Activated CD8-positive, alpha-beta memory T cell treated with anti-CD3 and anti-CD28 coated beads for 48 hours (primary cell): ENCODE measurements around the gene OR9Q1.

Experiments used
- DNase-seq, 3 experiments: peaks; one replicate each; pipeline ENCODE4 v3.0.0-alpha.2; 2020; ENCODE audit warnings: low read depth in 2 of 3, low spot score in 2 of 3

OR9Q1 gene

GRCh38 chr11:58028687-58029411, 5.2 kb downstream of the OR9Q1 start:
- no peak for DNase-seq

- no peak for DNase-seq
These were observed 7.0 kb downstream of the OR9Q1 start, which contains the start of gene OR6Q1 for GRCh38 chr11:58030653-58031052. OR6Q1 (plus strand) TSS chr11:58030953; CDS start chr11:58030953, 0 bp downstream.

DNA sequence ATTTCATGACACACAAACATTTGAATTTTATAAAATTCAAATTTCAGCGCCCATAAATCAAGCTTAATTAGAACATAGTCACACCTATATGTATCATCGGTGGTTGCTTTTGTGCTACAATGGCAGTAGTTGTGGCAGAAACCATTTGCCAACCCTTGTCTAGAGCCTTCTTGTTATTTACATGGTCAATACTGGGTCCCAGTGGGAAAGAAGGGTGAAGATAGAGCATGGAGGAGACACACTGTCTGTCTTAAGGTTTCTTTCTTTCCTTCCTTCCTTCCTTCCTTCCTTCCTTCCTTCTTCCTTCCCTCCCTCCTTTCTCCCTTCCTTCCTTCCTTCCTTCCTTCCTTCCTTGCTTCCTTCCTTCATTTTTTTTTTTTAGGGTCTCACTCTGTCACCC, 10.8 kb downstream of the OR9Q1 start:
- no peak for DNase-seq

- DNase-seq, result no peak
These were observed 15.9 kb downstream of the OR9Q1 start for GRCh38 chr11:58039589-58039988.

DNA sequence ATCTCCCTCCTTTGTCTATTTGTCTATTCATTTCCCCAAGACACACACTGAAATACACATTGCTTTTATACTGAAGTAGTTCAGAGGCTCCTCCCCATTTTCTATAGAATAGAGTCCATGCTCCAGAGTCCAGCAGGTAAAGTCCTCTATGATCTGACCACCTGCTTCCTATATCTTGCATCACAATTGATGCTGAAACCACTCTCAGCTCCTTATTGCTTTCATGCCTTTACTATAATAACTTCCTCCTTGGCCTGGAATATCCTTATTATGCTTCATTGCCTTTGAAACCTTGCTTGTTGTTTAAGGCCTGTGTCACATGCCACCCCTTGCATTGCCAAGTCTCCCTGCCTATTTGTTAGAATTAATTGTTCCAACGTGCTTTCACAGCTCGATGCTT, 19.7 kb downstream of the OR9Q1 start:
- DNase-seq, result no peak

GRCh38 chr11:58046231-58046630, 22.6 kb downstream of the OR9Q1 start:
- no peak for DNase-seq

GRCh38 chr11:58047818-58048217, 24.1 kb downstream of the OR9Q1 start:
- DNase-seq, result no peak

- DNase-seq, result no peak
These were observed 32.2 kb downstream of the OR9Q1 start for GRCh38 chr11:58055806-58056401.

- DNase-seq, result no peak
These were observed 33.8 kb downstream of the OR9Q1 start for GRCh38 chr11:58057481-58057880.

DNA sequence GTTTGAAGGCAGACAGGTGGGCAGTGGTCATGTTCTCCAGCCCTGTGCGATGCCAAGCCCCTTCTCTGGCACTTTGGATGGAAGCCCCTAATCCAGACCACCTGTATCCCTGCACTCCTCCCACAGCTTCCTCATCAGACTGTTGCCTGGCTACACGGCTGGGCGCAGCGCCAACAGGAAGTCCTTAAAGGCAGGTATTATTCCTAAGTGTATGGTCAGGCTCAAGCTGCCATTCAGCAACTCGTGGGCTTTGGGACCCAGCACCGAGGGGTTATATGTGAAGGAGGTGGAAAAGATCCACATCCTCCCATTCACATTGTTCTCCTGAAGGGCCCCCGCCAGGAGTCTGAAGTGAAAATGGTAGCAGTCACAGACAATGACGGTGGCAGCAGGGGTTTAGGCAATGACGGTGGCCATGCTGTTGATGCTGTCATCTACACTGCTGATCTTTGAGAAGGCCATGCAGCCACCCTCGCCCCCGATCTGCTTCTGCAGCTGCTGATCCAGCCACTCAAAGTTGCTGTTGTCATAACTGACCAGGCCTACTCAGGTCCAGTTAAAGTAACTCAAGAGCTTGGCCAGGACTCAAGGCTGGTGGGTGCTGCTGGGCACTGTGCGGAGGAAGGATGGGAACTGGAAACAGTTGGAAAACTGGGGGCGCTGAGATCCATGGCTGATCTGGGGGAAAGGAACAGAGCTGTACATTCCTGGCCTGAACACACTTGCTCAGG, 34.8 kb downstream of the OR9Q1 start:
- no peak for DNase-seq

- no peak for DNase-seq
These were observed 35.3 kb downstream of the OR9Q1 start for GRCh38 chr11:58059007-58059350.

DNA sequence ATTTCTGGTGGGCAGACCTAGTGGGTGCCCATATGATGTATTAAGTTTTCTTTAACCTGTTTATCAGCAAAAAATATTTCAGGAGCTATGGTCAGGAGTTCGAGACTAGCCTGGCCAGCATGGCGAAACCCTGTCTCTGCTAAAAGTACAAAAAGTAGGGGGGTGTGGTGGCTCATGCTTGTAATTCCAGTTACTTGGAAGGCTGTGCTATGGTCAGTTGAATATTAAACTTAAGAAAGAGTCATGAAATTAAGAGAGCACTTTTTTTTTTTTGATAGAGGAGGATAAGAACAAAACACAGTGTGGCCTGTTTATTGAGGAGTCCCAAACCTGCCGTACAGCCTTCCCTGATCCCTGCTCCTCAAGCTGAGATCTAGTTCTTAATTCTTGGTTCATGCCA, 36.9 kb downstream of the OR9Q1 start:
- no peak for DNase-seq

DNA sequence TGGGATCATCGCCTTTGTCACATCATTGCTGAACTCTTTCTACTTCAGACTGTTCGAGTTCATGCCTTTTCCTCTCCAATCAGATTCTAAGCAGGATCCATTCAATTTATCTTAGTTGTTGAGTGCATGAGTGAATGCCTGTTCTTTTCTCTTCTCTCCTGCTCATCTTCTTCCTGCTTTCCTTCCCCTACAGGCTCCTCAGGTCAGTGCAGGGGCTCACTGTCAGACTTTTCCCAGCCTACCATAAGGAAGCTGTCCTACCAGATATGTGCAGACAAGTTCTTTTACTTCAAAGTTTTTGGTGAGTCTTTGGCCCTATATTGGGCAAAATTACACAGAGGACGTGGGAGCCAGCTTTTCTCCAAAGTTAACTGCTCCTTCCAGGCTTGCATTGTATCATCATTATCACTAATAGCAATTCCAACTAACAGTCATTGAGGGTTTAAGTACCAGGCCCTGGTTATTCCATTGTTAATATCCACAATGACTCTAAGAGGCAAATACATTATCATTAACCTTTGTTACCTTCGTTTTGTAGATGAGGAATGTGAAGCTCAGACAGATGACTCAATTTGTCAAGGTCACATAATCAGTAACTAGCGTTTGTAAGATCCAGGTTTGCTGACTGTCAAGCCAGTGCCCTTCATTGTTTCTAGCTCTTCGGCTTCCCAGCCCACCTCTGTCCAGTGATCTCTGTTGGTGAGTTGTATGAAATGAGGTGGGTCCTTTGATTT, 37.4 kb downstream of the OR9Q1 start:
- no peak for DNase-seq

DNA sequence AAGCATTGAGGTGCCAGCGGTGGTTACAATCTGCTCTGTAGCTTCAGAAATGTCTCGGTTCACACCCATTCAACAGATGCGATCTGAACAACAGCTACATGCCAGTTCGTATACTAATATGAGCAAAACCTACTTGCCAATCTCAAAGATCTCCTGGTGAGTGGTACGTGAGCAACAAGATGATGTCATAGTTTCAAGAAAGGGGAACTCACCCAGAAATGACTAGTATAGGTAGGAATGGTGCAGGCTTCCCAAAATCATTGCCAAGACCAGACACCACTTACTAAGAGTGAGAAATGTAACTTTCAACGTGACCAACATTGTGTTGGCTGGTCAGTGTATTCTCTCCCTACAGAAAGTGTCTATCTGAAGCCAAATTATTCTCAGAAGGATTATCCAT, 38.1 kb downstream of the OR9Q1 start:
- no peak for DNase-seq

GRCh38 chr11:58067685-58068084, 44.0 kb downstream of the OR9Q1 start:
- no peak for DNase-seq

DNA sequence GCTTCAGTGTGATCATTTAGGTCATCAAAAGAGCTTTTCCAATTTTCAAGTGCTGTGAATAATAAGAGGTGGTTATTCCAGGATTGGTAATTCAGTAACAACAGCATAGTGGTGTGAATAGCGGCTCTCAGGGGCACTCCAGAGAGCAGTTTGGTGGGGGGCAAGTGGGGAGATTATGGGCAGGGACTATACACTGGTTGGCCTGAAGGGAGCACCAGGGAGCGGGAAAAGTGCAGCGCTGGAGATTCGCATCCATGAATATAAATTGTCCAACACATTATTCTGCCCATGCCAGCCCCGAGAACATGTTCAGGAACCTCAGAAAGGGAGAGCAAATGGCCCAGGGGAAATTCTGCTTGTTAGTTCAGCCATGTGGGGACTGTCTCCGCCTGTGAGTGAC, 45.0 kb downstream of the OR9Q1 start:
- no peak for DNase-seq

DNA sequence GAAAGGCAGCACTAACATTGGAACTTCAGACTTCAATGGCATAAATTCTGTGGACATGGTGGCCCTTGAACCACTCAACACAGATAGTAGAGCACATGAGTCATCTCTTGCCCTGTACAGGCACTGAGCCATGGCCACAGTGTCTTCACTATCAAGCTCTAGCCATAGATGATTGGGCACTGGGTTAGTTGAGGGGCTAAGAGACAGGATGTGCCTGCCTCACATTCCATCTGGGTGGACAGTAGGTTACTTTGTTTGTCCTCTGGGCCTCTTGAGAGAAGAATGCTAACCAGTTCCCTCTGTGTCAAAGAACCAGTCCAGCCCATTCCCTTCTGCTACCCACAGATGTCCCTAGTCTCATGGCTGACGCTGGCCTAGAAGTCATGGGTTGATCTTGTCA, 46.9 kb downstream of the OR9Q1 start:
- DNase-seq, result no peak

- no peak for DNase-seq
These were observed 52.1 kb downstream of the OR9Q1 start for GRCh38 chr11:58075781-58076180.

DNA sequence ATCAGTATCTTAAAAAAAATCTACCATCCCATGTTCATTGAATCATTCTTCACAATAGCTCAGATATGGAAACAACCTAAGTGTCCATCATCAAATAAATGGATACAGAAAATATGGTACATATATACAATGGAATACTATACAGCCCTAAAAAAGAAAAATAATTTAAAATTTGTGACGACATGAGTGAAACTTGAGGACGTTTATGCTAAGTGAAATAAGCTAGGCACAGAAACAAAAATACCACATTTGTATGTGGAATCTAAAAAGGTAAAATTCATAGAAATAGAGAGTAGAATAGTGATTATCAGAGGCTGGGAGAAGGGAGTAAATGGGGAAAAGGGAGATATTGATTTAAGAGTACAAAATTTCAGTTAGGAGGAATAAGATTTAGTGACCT, 62.8 kb downstream of the OR9Q1 start:
- DNase-seq, result no peak

DNA sequence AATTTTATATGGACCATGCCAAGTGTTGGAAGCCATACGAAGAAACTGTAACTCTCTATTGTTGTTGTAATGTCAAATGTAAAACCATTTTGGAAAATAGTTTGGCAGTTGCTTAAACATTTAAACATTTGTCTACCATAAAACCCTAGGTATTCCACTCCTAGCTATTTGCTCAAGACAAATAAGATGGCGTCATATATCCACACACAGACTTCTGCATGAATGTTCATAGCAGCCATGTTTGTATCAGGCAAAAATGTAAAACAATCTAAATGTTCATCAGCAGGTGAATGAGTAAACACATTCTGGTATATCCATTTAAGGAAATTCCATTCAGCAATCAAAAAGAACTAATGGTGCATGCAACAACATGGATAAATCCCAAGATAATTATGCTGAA, 73.8 kb downstream of the OR9Q1 start:
- no peak for DNase-seq

DNA sequence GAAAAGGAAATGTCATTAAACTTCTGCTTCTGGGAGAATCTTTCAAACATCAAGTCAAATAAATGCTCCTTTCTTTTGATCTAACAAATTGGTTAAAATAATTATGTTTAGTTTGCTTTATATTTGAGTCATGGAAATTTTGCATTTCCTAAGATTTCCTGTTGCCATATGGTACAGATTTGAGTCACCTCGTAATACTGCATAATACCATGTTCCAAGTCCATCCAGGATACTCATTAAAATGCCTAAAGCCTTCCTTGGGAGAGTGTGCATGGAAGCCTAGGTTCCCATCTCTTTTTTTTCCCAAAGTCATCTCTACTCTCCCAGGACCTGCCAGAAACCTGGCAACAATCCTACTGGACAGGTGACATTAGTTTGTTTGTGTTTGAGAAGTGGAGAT, 97.4 kb downstream of the OR9Q1 start:
- DNase-seq, result no peak

- no peak for DNase-seq
These were observed 101.8 kb downstream of the OR9Q1 start, which contains the start of gene OR9I1 for GRCh38 chr11:58125469-58125868. OR9I1 (minus strand) TSS chr11:58125530; CDS start chr11:58119444, 6,086 bp downstream.
